Measurements from ENCODE around the gene KRTAP1-1.

DNA sequence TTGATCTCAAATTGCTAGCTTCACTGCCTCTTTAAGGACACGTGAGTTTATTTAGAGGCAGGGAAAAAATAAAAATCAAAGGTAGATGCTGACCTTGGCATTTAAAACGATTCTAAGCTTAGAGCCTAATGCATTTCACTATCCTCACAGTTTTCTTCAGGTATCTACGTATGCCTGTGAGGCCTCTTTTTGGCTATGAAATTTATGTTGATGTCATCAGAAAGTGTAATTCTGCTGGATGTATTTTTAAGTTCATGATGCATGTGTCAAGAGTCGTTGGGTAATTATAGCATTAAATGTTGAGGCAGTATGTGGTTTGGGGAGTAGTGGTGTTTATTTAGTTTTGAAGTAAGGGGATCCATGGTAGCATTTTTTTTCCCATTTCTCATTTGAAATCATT lies 37.3 kb downstream of the KRTAP1-1 start:
- TF ChIP-seq, protein P1, sequence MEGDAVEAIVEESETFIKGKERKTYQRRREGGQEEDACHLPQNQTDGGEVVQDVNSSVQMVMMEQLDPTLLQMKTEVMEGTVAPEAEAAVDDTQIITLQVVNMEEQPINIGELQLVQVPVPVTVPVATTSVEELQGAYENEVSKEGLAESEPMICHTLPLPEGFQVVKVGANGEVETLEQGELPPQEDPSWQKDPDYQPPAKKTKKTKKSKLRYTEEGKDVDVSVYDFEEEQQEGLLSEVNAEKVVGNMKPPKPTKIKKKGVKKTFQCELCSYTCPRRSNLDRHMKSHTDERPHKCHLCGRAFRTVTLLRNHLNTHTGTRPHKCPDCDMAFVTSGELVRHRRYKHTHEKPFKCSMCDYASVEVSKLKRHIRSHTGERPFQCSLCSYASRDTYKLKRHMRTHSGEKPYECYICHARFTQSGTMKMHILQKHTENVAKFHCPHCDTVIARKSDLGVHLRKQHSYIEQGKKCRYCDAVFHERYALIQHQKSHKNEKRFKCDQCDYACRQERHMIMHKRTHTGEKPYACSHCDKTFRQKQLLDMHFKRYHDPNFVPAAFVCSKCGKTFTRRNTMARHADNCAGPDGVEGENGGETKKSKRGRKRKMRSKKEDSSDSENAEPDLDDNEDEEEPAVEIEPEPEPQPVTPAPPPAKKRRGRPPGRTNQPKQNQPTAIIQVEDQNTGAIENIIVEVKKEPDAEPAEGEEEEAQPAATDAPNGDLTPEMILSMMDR (IDR thresholded peaks at IDR 0.05), result no peak
- TF ChIP-seq GABPB1 (CRISPR knock-in tag; IDR thresholded peaks at IDR 0.05), result no peak
- TF ChIP-seq TEAD4 (CRISPR knock-in tag; IDR thresholded peaks at IDR 0.05), result no peak
- no peak for TF ChIP-seq JUN (CRISPR knock-in tag; IDR thresholded peaks at IDR 0.05)
- no peak for TF ChIP-seq MAX (CRISPR knock-in tag; IDR thresholded peaks at IDR 0.05)
- no peak for TF ChIP-seq ZNF121 (CRISPR knock-in tag; IDR thresholded peaks at IDR 0.05)
- no peak for TF ChIP-seq CREB1 (CRISPR knock-in tag; IDR thresholded peaks at IDR 0.05)
- TF ChIP-seq ZNF317 (CRISPR knock-in tag; IDR thresholded peaks at IDR 0.05; ENCODE audit: borderline replicate concordance, low read depth), result no peak
- TF ChIP-seq, protein P2, sequence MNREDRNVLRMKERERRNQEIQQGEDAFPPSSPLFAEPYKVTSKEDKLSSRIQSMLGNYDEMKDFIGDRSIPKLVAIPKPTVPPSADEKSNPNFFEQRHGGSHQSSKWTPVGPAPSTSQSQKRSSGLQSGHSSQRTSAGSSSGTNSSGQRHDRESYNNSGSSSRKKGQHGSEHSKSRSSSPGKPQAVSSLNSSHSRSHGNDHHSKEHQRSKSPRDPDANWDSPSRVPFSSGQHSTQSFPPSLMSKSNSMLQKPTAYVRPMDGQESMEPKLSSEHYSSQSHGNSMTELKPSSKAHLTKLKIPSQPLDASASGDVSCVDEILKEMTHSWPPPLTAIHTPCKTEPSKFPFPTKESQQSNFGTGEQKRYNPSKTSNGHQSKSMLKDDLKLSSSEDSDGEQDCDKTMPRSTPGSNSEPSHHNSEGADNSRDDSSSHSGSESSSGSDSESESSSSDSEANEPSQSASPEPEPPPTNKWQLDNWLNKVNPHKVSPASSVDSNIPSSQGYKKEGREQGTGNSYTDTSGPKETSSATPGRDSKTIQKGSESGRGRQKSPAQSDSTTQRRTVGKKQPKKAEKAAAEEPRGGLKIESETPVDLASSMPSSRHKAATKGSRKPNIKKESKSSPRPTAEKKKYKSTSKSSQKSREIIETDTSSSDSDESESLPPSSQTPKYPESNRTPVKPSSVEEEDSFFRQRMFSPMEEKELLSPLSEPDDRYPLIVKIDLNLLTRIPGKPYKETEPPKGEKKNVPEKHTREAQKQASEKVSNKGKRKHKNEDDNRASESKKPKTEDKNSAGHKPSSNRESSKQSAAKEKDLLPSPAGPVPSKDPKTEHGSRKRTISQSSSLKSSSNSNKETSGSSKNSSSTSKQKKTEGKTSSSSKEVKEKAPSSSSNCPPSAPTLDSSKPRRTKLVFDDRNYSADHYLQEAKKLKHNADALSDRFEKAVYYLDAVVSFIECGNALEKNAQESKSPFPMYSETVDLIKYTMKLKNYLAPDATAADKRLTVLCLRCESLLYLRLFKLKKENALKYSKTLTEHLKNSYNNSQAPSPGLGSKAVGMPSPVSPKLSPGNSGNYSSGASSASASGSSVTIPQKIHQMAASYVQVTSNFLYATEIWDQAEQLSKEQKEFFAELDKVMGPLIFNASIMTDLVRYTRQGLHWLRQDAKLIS (CRISPR knock-in tag; IDR thresholded peaks at IDR 0.05; ENCODE audit: borderline replicate concordance), result no peak
- TF ChIP-seq NR2C2 (CRISPR knock-in tag; IDR thresholded peaks at IDR 0.05), result no peak
- TF ChIP-seq, protein P3, sequence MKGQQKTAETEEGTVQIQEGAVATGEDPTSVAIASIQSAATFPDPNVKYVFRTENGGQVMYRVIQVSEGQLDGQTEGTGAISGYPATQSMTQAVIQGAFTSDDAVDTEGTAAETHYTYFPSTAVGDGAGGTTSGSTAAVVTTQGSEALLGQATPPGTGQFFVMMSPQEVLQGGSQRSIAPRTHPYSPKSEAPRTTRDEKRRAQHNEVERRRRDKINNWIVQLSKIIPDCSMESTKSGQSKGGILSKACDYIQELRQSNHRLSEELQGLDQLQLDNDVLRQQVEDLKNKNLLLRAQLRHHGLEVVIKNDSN (CRISPR knock-in tag; IDR thresholded peaks at IDR 0.05), result no peak
- no peak for TF ChIP-seq FOXP4 (CRISPR knock-in tag; IDR thresholded peaks at IDR 0.05)
